Esophagus muscularis mucosa (tissue), 4 donors: ENCODE data around the gene IWS1. TPM values are rescaled to one million over a fixed set of nuclear protein-coding genes. Genes with fewer than 3 reads are reported as not detected.

Source experiments
- DNase-seq: peaks from one replicate; pipeline ENCODE4 v3.0.0-alpha.2; 2017; ENCODE audit errors: extremely low spot score
- H3K27ac ChIP-seq, 4 donors: fragments of 200-600 bp; sonication (generic); replicated peaks in 1 of 4; 1 replicate in 3 of 4; 2 replicates in 1 of 4; pipeline ENCODE4 v1.5.1; 2016 to 2019; ENCODE audit warnings: mild to moderate bottlenecking in 1 of 4
- H3K27me3 ChIP-seq, 4 donors: fragments of 200-600 bp; sonication (generic); one replicate each; pipeline versions ENCODE4 v1.5.1 to v1.6.0; 2016 to 2019
- H3K36me3 ChIP-seq, 4 donors: fragments of 200-600 bp; sonication (generic); one replicate each; pipeline ENCODE4 v1.5.1; 2016 to 2019
- H3K4me1 ChIP-seq, 4 donors: fragments of 200-600 bp; sonication (generic); one replicate each; pipeline ENCODE4 v1.5.1; 2016 to 2019
- H3K4me3 ChIP-seq, 4 donors: fragments of 200-600 bp; sonication (generic); 1 replicate in 2 of 4; 2 replicates in 2 of 4; pipeline ENCODE4 v1.5.1; 2016 to 2019; ENCODE audit warnings: mild to moderate bottlenecking in 4 of 4, moderate library complexity in 1 of 4
- H3K9me3 ChIP-seq, 4 donors: fragments of 200-600 bp; sonication (generic); 1 replicate in 3 of 4; 2 replicates in 1 of 4; pipeline ENCODE4 v1.5.1; 2016 to 2019
- EP300 ChIP-seq: sonication (generic); formaldehyde crosslinking; IDR thresholded peaks from one replicate; pipeline ENCODE4 v1.6.1; 2017; ENCODE audit warnings: antibody characterized with exemption
- POLR2A ChIP-seq: fragments of 450-650 bp; IDR thresholded peaks from one replicate; pipeline ENCODE4 v1.6.1; 2017; ENCODE audit warnings: antibody characterized with exemption, moderate library complexity, mild to moderate bottlenecking, low read depth
- POLR2AphosphoS5 ChIP-seq, 2 donors: sonication (generic); formaldehyde crosslinking; IDR thresholded peaks; one replicate each; pipeline ENCODE4 v1.6.1; 2017; ENCODE audit warnings: antibody characterized with exemption in 2 of 2
- WGBS: methylation state at CpG from one replicate; pipeline ENCODE4 v1.1.5; 2018; 5-methylcytosine and 5-hydroxymethylcytosine counted together
- intact Hi-C: fragments of 100-400 bp; cut with DNase I; formaldehyde crosslinking; loops from one replicate; pipeline ENCODE4 v1.15.1; 2023
- total RNA-seq, 4 donors: library from RNA; depleted of rRNA; stranded (reverse); fragments of >200 nt; gene quantifications; one replicate each; pipeline versions ENCODE4 v1.1.0 to v1.2.1, GENCODE V29; 2016
- TF ChIP-seq, protein P1 (sequence below), 3 experiments: fragments of 200-600 bp in 2 of 3; fragments of 450-650 bp in 1 of 3; sonication (generic) in 2 of 3; IDR thresholded peaks; one replicate each; pipeline ENCODE4 v1.5.1; 2017 to 2019; ENCODE audit warnings: antibody characterized with exemption in 3 of 3, mild to moderate bottlenecking in 2 of 3, moderate library complexity in 1 of 3

IWS1 gene
- total RNA-seq, 4 donors from 2014 or later, result 32.6 to 38.1 (median 34.7) TPM

- intact Hi-C loops, result no loop called here
- WGBS, result 75% methylated on average over 13 of the region's 13 CpGs
- no peak for DNase-seq
- H3K36me3 ChIP-seq, result no peaks in the 10 kb centered on the region
- no peak overlapping the region for H3K4me3 ChIP-seq
- H3K4me1 ChIP-seq, result no peaks in the 10 kb centered on the region
- H3K9me3 ChIP-seq, result peaks cover 0 to 8% (median 2%) of the 10 kb centered on the region in 4 donors
- no peak overlapping the region for H3K27ac ChIP-seq
- no peaks in the 10 kb centered on the region for H3K27me3 ChIP-seq
- no peak for TF ChIP-seq EP300
- no peak for TF ChIP-seq POLR2A
- TF ChIP-seq, protein P1, sequence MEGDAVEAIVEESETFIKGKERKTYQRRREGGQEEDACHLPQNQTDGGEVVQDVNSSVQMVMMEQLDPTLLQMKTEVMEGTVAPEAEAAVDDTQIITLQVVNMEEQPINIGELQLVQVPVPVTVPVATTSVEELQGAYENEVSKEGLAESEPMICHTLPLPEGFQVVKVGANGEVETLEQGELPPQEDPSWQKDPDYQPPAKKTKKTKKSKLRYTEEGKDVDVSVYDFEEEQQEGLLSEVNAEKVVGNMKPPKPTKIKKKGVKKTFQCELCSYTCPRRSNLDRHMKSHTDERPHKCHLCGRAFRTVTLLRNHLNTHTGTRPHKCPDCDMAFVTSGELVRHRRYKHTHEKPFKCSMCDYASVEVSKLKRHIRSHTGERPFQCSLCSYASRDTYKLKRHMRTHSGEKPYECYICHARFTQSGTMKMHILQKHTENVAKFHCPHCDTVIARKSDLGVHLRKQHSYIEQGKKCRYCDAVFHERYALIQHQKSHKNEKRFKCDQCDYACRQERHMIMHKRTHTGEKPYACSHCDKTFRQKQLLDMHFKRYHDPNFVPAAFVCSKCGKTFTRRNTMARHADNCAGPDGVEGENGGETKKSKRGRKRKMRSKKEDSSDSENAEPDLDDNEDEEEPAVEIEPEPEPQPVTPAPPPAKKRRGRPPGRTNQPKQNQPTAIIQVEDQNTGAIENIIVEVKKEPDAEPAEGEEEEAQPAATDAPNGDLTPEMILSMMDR (IDR thresholded peaks at IDR 0.05), result no peak
- no peak for TF ChIP-seq POLR2AphosphoS5 (IDR thresholded peaks at IDR 0.05)
These were observed 34.1 kb upstream of the IWS1 start for GRCh38 chr2:127560201-127560930.

- 77% methylated on average over 5 of the region's 5 CpGs for WGBS
- Histone ChIP-seq H3K27ac (no peak overlapping the region), H3K9me3 (peaks cover 0 to 8% (median 2%) of the 10 kb centered on the region in 4 donors), H3K4me3 (no peak overlapping the region), H3K4me1 (no peaks in the 10 kb centered on the region), H3K27me3 (no peaks in the 10 kb centered on the region), H3K36me3 (no peaks in the 10 kb centered on the region)
- intact Hi-C loops, result no loop called here
- no peak for DNase-seq
- TF ChIP-seq POLR2AphosphoS5 (IDR thresholded peaks at IDR 0.05) (no peak), POLR2A (no peak), EP300 (no peak)
- TF ChIP-seq, protein P1 (IDR thresholded peaks at IDR 0.05), result no peak
These were observed 33.2 kb upstream of the IWS1 start for GRCh38 chr2:127559454-127559853.

DNA sequence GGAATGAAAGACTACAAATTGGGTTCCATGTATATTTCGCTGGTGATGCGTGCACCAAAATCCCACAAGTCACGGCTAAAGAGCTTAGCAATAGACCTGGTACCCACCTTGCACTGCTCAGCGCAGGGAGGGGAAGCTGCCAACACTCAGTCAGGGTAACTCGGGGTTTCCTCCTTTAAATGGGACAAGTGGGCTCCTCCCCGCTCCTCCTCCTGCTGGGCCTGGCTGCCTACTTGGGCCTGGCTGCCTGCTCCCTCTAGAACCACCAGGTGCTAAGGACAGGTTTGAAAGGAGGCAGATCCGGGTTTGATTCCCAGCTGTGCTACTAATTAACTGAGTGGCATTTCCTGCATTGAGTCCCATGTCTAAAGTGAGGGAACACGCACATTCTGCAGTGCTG is 32.6 kb upstream of the IWS1 start:
- 89% methylated on average over 7 of the region's 8 CpGs for WGBS
- no peak overlapping the region for H3K27ac ChIP-seq
- TF ChIP-seq, protein P1 (IDR thresholded peaks at IDR 0.05), result no peak
- intact Hi-C loops, result no loop called here
- no peak overlapping the region for H3K4me3 ChIP-seq
- DNase-seq, result no peak
- H3K36me3 ChIP-seq, result no peaks in the 10 kb centered on the region
- no peaks in the 10 kb centered on the region for H3K27me3 ChIP-seq
- H3K9me3 ChIP-seq, result peaks cover 0 to 8% (median 2%) of the 10 kb centered on the region in 4 donors
- no peaks in the 10 kb centered on the region for H3K4me1 ChIP-seq

DNA sequence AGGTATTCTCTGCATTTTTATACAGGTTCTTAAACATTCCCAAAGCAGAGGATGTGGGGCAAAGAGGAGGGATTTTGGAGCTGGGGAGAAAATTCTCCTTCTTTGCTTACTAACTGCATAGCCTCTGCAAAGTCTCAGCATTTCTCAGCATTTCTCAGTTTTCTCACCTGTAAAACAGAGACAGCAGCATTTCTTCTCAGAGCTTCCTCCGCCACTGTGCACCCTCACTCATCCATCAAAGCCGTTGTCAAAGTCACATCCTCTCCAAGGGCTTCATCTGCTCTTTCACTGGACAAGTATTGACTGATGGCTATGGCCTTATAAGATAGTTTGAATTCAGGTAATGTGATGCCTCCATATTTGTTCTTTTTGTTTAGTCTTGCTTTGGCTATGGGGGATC is 26.6 kb upstream of the IWS1 start:
- no peaks in the 10 kb centered on the region for H3K4me1 ChIP-seq
- no peak overlapping the region for H3K27ac ChIP-seq
- WGBS, result 83% methylated on average over 2 of the region's 2 CpGs
- no peak for DNase-seq
- no peak overlapping the region for H3K4me3 ChIP-seq
- no peaks in the 10 kb centered on the region for H3K36me3 ChIP-seq
- no peaks in the 10 kb centered on the region for H3K27me3 ChIP-seq
- TF ChIP-seq EP300 (no peak), POLR2AphosphoS5 (IDR thresholded peaks at IDR 0.05) (no peak), POLR2A (no peak)
- TF ChIP-seq, protein P1 (IDR thresholded peaks at IDR 0.05), result no peak
- intact Hi-C loops, result no loop called here
- H3K9me3 ChIP-seq, result peaks cover 0 to 8% (median 2%) of the 10 kb centered on the region in 4 donors

DNA sequence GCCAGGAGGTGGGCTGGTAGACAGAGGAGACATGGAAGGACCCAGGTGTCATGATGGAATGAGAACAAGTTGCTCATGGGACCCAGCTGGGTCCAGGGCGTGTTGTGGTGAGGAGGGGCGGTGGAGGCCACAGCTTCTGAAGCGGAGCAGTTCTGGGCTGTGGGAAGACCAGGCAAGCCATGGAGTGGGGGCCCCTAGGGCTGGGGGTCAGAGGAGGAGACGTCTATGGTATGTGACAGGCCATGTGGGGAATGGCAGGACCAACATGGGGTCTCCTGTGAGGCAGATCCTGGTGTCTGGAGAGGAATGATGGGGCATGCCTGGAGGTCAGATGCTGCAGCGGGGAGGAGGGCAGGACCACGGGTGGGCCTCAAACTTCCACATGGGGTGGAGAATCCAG is 26.0 kb upstream of the IWS1 start:
- Histone ChIP-seq H3K27me3 (no peaks in the 10 kb centered on the region), H3K4me1 (no peaks in the 10 kb centered on the region), H3K36me3 (no peaks in the 10 kb centered on the region), H3K27ac (no peak overlapping the region), H3K9me3 (peaks cover 0 to 8% (median 2%) of the 10 kb centered on the region in 4 donors), H3K4me3 (no peak overlapping the region)
- intact Hi-C loops, result no loop called here
- no peak for DNase-seq
- WGBS, result 82% methylated on average over 6 of the region's 6 CpGs
- TF ChIP-seq EP300 (no peak), POLR2A (no peak), POLR2AphosphoS5 (IDR thresholded peaks at IDR 0.05) (no peak)
- TF ChIP-seq, protein P1 (IDR thresholded peaks at IDR 0.05), result no peak
